ENCODE measurements around the gene TTC28. TPM values are rescaled to one million over a fixed set of nuclear protein-coding genes. Genes with fewer than 3 reads are reported as not detected.

Gene TTC28
- total RNA-seq, 2 donors from 2014 or later: 94.2 to 170 TPM

DNA sequence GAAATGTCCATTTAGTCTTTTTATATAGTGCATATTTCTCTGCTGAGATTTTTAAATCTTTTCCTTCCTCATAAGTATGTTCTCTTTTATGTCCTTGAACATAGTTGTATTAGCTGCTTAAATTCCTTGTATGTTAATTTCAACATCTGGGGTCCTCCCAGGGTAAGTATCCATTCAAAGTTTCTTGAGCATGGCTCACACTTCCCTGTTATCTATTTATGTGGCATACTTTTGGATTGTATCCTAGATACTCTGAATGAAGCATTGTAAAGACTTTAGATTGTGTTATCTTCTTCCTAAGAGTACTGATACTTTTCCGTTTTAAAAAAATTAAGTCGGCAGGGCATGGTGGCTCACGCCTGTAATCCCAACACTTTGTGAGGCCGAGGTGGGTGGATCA lies 732.2 kb downstream of the TTC28 start:
- Histone ChIP-seq H3K27ac (no peak overlapping the region), H3K4me3 (no peak overlapping the region), H3K27me3 (replicated peaks; ENCODE audit: insufficient read depth) (no peaks in the 10 kb centered on the region), H3K4me1 (ENCODE audit: control insufficient read depth in 1 of 2, low read depth in 2 of 2) (peaks cover 4 to 7% of the 10 kb centered on the region in 2 donors), H3K9me3 (no peaks in the 10 kb centered on the region), H3K36me3 (no peaks in the 10 kb centered on the region)
- DNase-seq (ENCODE audit: low spot score) (no peak), ATAC-seq (ENCODE audit: insufficient number of reproducible peaks, low FRiP score, low read depth) (no peak)
- TF ChIP-seq, protein P1, sequence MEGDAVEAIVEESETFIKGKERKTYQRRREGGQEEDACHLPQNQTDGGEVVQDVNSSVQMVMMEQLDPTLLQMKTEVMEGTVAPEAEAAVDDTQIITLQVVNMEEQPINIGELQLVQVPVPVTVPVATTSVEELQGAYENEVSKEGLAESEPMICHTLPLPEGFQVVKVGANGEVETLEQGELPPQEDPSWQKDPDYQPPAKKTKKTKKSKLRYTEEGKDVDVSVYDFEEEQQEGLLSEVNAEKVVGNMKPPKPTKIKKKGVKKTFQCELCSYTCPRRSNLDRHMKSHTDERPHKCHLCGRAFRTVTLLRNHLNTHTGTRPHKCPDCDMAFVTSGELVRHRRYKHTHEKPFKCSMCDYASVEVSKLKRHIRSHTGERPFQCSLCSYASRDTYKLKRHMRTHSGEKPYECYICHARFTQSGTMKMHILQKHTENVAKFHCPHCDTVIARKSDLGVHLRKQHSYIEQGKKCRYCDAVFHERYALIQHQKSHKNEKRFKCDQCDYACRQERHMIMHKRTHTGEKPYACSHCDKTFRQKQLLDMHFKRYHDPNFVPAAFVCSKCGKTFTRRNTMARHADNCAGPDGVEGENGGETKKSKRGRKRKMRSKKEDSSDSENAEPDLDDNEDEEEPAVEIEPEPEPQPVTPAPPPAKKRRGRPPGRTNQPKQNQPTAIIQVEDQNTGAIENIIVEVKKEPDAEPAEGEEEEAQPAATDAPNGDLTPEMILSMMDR (IDR thresholded peaks at IDR 0.05): no peak

DNA sequence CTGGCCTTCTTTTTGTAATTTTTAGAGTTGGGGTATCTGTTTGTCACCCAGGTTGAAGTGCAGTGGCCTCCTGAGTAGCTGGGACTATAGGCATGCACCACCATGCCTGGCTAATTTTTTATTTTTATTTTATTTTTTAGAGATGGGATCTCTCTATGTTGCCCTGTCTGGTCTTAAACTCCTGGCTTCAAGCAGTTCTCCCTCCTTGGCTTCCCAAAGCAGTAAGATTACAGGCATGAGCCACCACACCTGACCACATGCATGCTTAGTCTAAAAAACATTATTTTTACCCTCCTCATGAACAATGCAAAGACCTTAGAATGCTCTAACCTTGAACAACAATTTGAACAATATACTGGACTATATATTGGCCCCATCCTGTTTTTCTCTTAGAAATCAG lies 738.5 kb downstream of the TTC28 start:
- H3K27ac ChIP-seq: no peak overlapping the region

DNA sequence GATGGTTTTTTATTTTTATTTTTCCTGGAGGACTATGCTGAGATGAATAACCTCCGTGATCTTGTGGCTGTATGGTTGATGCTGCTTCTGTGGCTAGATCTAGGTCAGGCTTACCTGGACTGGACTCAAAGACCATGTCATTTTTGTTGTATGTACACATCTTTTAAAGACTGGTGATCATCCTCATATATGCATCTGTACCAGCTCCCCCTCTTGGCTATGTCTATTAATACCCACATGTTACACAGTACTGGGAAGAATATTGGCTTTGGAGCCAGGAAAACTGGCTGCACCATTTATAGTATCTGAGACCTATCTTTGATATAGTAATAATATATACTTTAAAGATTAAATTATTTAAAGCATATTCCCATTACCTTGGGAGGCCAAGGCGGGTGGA lies 742.2 kb downstream of the TTC28 start:
- TF ChIP-seq, protein P1 (IDR thresholded peaks at IDR 0.05): no peak
- no peaks in the 10 kb centered on the region for H3K4me1 ChIP-seq (ENCODE audit: control insufficient read depth in 1 of 2, low read depth in 2 of 2)
- H3K9me3 ChIP-seq: no peaks in the 10 kb centered on the region
- no peak overlapping the region for H3K27ac ChIP-seq
- H3K27me3 ChIP-seq (replicated peaks; ENCODE audit: insufficient read depth): no peaks in the 10 kb centered on the region
- no peak overlapping the region for H3K4me3 ChIP-seq
- ATAC-seq (ENCODE audit: insufficient number of reproducible peaks, low FRiP score, low read depth): no peak
- DNase-seq (ENCODE audit: low spot score): no peak
- H3K36me3 ChIP-seq: no peaks in the 10 kb centered on the region

More for the DNA sequence above, 738.5 kb downstream of the TTC28 start:
- ATAC-seq (ENCODE audit: insufficient number of reproducible peaks, low FRiP score, low read depth) (no peak), DNase-seq (ENCODE audit: low spot score) (no peak)
- no peaks in the 10 kb centered on the region for H3K36me3 ChIP-seq
- H3K9me3 ChIP-seq: no peaks in the 10 kb centered on the region
- H3K4me3 ChIP-seq: no peak overlapping the region
- H3K27me3 ChIP-seq (replicated peaks; ENCODE audit: insufficient read depth): no peaks in the 10 kb centered on the region
- no peaks in the 10 kb centered on the region for H3K4me1 ChIP-seq (ENCODE audit: control insufficient read depth in 1 of 2, low read depth in 2 of 2)
- TF ChIP-seq, protein P1 (IDR thresholded peaks at IDR 0.05): no peak

DNA sequence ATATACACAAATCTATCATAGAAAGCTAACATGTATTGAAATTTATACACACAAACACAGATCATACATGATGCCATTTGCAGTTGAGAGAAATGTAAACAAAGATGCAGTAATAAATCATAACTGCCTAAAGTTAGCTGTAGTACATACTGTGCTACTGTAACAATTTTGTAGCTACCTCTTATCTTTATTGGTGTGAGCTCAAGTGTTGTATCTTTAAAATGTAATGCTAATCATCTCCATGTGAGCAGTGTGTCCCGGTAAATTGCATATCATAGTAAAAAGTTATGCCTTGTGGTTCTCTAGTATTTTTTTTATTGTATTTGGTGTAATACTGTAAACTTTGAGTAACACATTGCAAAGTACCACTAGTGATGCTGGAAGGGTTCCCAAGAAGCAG lies 743.7 kb downstream of the TTC28 start:
- DNase-seq (ENCODE audit: low spot score) (no peak), ATAC-seq (ENCODE audit: insufficient number of reproducible peaks, low FRiP score, low read depth) (no peak)
- Histone ChIP-seq H3K36me3 (no peaks in the 10 kb centered on the region), H3K27me3 (replicated peaks; ENCODE audit: insufficient read depth) (no peaks in the 10 kb centered on the region), H3K4me3 (no peak overlapping the region), H3K27ac (no peak overlapping the region), H3K9me3 (no peaks in the 10 kb centered on the region), H3K4me1 (ENCODE audit: control insufficient read depth in 1 of 2, low read depth in 2 of 2) (no peaks in the 10 kb centered on the region)
- TF ChIP-seq, protein P1 (IDR thresholded peaks at IDR 0.05): no peak

DNA sequence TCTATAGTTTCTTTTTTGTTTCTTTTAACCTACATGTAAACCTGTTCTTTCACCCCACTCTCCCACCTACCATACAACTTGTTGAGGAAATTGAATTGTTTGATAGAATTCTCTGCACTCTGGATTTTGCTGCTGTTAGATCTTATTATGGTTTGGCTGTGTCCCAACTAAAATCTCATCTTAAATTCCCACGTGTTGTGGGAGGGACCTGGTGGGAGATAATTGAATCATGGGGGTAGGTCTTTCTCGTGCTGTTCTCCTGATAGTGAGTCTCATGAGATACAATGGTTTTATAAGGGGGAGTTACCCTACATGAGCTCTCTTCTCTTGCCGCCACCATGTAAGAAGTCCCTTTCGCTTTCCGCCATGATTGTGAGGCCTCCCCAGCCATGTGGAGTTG lies 745.6 kb downstream of the TTC28 start:
- Histone ChIP-seq H3K27ac (no peak overlapping the region), H3K9me3 (no peaks in the 10 kb centered on the region), H3K27me3 (replicated peaks; ENCODE audit: insufficient read depth) (no peaks in the 10 kb centered on the region), H3K4me1 (ENCODE audit: control insufficient read depth in 1 of 2, low read depth in 2 of 2) (no peaks in the 10 kb centered on the region), H3K36me3 (no peaks in the 10 kb centered on the region), H3K4me3 (no peak overlapping the region)
- DNase-seq (ENCODE audit: low spot score): no peak
- TF ChIP-seq, protein P1 (IDR thresholded peaks at IDR 0.05): no peak
- ATAC-seq (ENCODE audit: insufficient number of reproducible peaks, low FRiP score, low read depth): no peak

Data from thoracic aorta (tissue), 2 donors.